Measurements from ENCODE around the gene TOP1. TPM values are rescaled to one million over a fixed set of nuclear protein-coding genes. Genes with fewer than 3 reads are reported as not detected.

The TOP1 gene
- total and polyA plus RNA-seq, 2 of the 4 experiments (the other 2 are of a cell fraction) = 14.0 to 21.5 TPM

DNA sequence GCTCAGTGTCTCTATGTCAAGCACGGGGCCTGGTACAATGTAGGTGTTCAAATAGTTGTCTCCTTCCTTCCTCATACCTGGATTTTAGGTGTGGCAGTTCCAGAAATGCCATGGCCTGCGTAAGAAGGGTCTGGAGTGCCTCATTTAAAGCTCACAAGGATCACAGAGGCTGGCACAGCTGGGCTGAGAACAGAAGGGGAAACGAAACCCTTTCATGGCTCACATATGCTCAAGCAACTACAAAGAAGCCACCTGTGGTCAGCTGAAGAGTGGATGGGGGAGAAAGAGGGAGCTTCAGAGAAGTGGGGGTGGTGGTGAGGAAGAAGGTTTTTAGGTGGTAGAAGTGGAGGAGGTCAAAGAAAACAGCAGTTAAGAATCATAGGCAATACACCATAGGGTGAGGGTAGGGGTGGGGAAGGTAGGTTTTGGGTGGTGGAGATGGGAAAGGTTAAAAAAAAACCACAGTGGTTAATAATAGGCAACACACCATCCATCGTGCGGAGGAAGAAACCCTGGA lies 17.0 kb upstream of the TOP1 start:
- intact Hi-C loops (cut with micrococcal nuclease) = loop anchor here (2.0 kb wide), 1 partner anchor 19 kb away; no protein-coding TSS in a partner anchor
- H3K18ac ChIP-seq (ENCODE audit: low read depth, low read length) = 0 out of 2 replicates have a peak overlapping the region, but pooled peaks have one; percentile 6
- peak overlapping the region; percentile 61; the same call in 1 of the 2 replicates for H3K23ac ChIP-seq (ENCODE audit: low read depth, low read length)
- H3K56ac ChIP-seq (ENCODE audit: extremely low read depth, insufficient read depth, low read length) = no peak overlapping the region
- ChIA-PET POLR2A (ENCODE audit: unreplicated experiment) (no interaction called here), CTCF (no interaction called here)
- peak overlapping the region; percentile 68 for H3K4ac ChIP-seq (ENCODE audit: low read depth, low read length)
- H2BK120ac ChIP-seq (ENCODE audit: low read depth, low read length) = peak overlapping the region; percentile 41; the same call in 1 of the 2 replicates
- peak overlapping the region; percentile 76 for H2AK5ac ChIP-seq (ENCODE audit: low read depth, low read length)
- peaks cover 0 to 30% of the 10 kb centered on the region in 2 experiments; a peak in 3 of 4 replicates for H3K79me1 ChIP-seq (ENCODE audit: low read depth in 1 of 2, low read length in 2 of 2)
- dilution Hi-C loops (cut with HindIII; ENCODE audit: low sequenced_read_pairs, unreplicated experiment) = no loop called here
- ATAC-seq (ENCODE audit: low read depth) (no peak), DNase-seq (no peak)
- H2AK9ac ChIP-seq (replicated peaks; ENCODE audit: low read depth, low read length, poor library complexity) = no peak overlapping the region
- peak overlapping the region; percentile 29 for H2BK5ac ChIP-seq (ENCODE audit: low read depth, low read length, poor library complexity, severe bottlenecking)
- H2BK15ac ChIP-seq (ENCODE audit: low read depth, low read length) = peak overlapping the region; percentile 59; the same call in 2 of the 3 replicates
- H3K4me2 ChIP-seq (ENCODE audit: low read depth, low read length) = no peak overlapping the region
- no peak overlapping the region for H3K9ac ChIP-seq (ENCODE audit: low read depth, low read length)
- peaks cover 10% of the 10 kb centered on the region for H3K4me1 ChIP-seq (ENCODE audit: control insufficient read depth, insufficient read depth, low read length)
- BruUV-seq (replicated peaks) = no TSS peak
- WGBS, 2 experiments (ENCODE audit: extremely low coverage in 2 of 2, insufficient read length in 1 of 2) = 100% methylated on average over 1 of the region's 5 CpGs; no CpG with 5 or more reads in 1 of the 2 experiments
- peak overlapping the region; percentile 65; the same call in 1 of the 2 replicates for H3K14ac ChIP-seq (replicated peaks; ENCODE audit: low read depth, low read length)
- no peaks in the 10 kb centered on the region for H3K9me3 ChIP-seq (ENCODE audit: control insufficient read depth, insufficient read depth, low read length)
- H3K27me3 ChIP-seq (ENCODE audit: control insufficient read depth, insufficient read depth, low read length) = no peaks in the 10 kb centered on the region
- no peak overlapping the region for H3K4me3 ChIP-seq (ENCODE audit: insufficient read depth, low read depth, low read length)
- peaks cover 13% of the 10 kb centered on the region for H3K9me1 ChIP-seq (ENCODE audit: insufficient read depth, low read length)
- peak overlapping the region; percentile 58 for H4K91ac ChIP-seq (ENCODE audit: insufficient read depth, low read depth, low read length)
- no peak overlapping the region for H3K27ac ChIP-seq (ENCODE audit: insufficient read depth, low read length)
- peak overlapping the region; percentile 33; the same call in 1 of the 2 replicates for H2BK20ac ChIP-seq (ENCODE audit: low read depth, low read length)
- H4K20me1 ChIP-seq (ENCODE audit: insufficient read depth, low read length) = no peaks in the 10 kb centered on the region
- H4K8ac ChIP-seq (ENCODE audit: low read depth in 2 of 2, low read length in 2 of 2) = no peak overlapping the region
- in situ Hi-C loops (cut with MboI; ENCODE audit: low sequenced_read_pairs) = no loop called here
- H4K5ac ChIP-seq (ENCODE audit: low read depth, low read length) = no peak overlapping the region
- H3K36me3 ChIP-seq (ENCODE audit: control insufficient read depth, insufficient read depth, low read length) = no peaks in the 10 kb centered on the region
- TF ChIP-seq, protein P1, sequence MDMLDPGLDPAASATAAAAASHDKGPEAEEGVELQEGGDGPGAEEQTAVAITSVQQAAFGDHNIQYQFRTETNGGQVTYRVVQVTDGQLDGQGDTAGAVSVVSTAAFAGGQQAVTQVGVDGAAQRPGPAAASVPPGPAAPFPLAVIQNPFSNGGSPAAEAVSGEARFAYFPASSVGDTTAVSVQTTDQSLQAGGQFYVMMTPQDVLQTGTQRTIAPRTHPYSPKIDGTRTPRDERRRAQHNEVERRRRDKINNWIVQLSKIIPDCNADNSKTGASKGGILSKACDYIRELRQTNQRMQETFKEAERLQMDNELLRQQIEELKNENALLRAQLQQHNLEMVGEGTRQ (IDR thresholded peaks at IDR 0.05; ENCODE audit: low read depth, low read length) = no peak
- TF ChIP-seq, protein P2, sequence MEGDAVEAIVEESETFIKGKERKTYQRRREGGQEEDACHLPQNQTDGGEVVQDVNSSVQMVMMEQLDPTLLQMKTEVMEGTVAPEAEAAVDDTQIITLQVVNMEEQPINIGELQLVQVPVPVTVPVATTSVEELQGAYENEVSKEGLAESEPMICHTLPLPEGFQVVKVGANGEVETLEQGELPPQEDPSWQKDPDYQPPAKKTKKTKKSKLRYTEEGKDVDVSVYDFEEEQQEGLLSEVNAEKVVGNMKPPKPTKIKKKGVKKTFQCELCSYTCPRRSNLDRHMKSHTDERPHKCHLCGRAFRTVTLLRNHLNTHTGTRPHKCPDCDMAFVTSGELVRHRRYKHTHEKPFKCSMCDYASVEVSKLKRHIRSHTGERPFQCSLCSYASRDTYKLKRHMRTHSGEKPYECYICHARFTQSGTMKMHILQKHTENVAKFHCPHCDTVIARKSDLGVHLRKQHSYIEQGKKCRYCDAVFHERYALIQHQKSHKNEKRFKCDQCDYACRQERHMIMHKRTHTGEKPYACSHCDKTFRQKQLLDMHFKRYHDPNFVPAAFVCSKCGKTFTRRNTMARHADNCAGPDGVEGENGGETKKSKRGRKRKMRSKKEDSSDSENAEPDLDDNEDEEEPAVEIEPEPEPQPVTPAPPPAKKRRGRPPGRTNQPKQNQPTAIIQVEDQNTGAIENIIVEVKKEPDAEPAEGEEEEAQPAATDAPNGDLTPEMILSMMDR (conservative IDR thresholded peaks at IDR 0.05; ENCODE audit: low read depth, low read length) = no peak
- TF ChIP-seq BHLHE40 (IDR thresholded peaks at IDR 0.05; ENCODE audit: low read depth, low read length) = no peak
- no peak for TF ChIP-seq RFX5 (IDR thresholded peaks at IDR 0.05; ENCODE audit: low read depth, low read length)
- TF ChIP-seq RCOR1 (IDR thresholded peaks at IDR 0.05; ENCODE audit: insufficient replicate concordance, low read length) = no peak
- no peak for TF ChIP-seq NFE2L2 (IDR thresholded peaks at IDR 0.05; ENCODE audit: low read depth, low read length)
- no peak overlapping the region for H2AFZ ChIP-seq (replicated peaks; ENCODE audit: low read length, poor library complexity)
